T-helper 2 cell treated with Interferon-gamma antibody and Interleukin-4, amounts not matched to agents 100 ng/mL and 5 ng/mL, for 36 hours (primary cell): ENCODE measurements around the gene SNAP91. TPM values are rescaled to one million over a fixed set of nuclear protein-coding genes. Genes with fewer than 3 reads are reported as not detected.
"Not testable (repeated sequence)": the region's sequence is repeated elsewhere in the genome, so short reads cannot be mapped to it uniquely, and the experiment has no call there.

ENCODE experiments used
- intact Hi-C: fragments of 100-400 bp; cut with micrococcal nuclease; formaldehyde crosslinking; loops from one replicate; pipeline ENCODE4 v1.15.1; 2023
- total RNA-seq: library from RNA; stranded (reverse); gene quantifications from 2 replicates; pipeline ENCODE4 v1.2.3, GENCODE V29; 2022

Gene SNAP91
- total RNA-seq: not detected in 2 replicates

- intact Hi-C loops: no loop called here
Measured at GRCh38 chr6:83708970-83709747, at the start of gene SNAP91. Gene SNAP91 (minus strand): TSS chr6:83709101. CDS start chr6:83707927, 1,174 bp downstream.

- intact Hi-C loops: no loop called here
Measured at GRCh38 chr6:83758533-83758932, 49.6 kb upstream of the SNAP91 start.

GRCh38 chr6:83757021-83757420 is 48.1 kb upstream of the SNAP91 start:
- intact Hi-C loops: no loop called here

- intact Hi-C loops: no loop called here
Measured at GRCh38 chr6:83756565-83756964, 47.7 kb upstream of the SNAP91 start.

- intact Hi-C loops: not testable (repeated sequence)
Measured at GRCh38 chr6:83752375-83752774, 43.5 kb upstream of the SNAP91 start.

- intact Hi-C loops: no loop called here
Measured at GRCh38 chr6:83741089-83741488, 32.2 kb upstream of the SNAP91 start.

GRCh38 chr6:83735461-83735860 is 26.6 kb upstream of the SNAP91 start:
- intact Hi-C loops: no loop called here

- intact Hi-C loops: no loop called here
Measured at GRCh38 chr6:83729871-83730270, 21.0 kb upstream of the SNAP91 start.

GRCh38 chr6:83722876-83723275 is 14.0 kb upstream of the SNAP91 start:
- intact Hi-C loops: no loop called here

GRCh38 chr6:83717809-83718208 is 8.9 kb upstream of the SNAP91 start:
- intact Hi-C loops: no loop called here

- intact Hi-C loops: no loop called here
Measured at GRCh38 chr6:83711958-83712357, 3.1 kb upstream of the SNAP91 start.

GRCh38 chr6:83709748-83710050 is 798 bp upstream of the SNAP91 start:
- intact Hi-C loops: no loop called here

GRCh38 chr6:83708546-83708969 is 343 bp downstream of the SNAP91 start:
- intact Hi-C loops: no loop called here

- intact Hi-C loops: no loop called here
Measured at GRCh38 chr6:83707829-83708545, 914 bp downstream of the SNAP91 start.

GRCh38 chr6:83702749-83703148 is 6.2 kb downstream of the SNAP91 start:
- intact Hi-C loops: no loop called here

- intact Hi-C loops: no loop called here
Measured at GRCh38 chr6:83702077-83702476, 6.8 kb downstream of the SNAP91 start.

- intact Hi-C loops: no loop called here
Measured at GRCh38 chr6:83696674-83697073, 12.2 kb downstream of the SNAP91 start.

- intact Hi-C loops: no loop called here
Measured at GRCh38 chr6:83685481-83685880, 23.4 kb downstream of the SNAP91 start.

GRCh38 chr6:83677791-83678190 is 31.1 kb downstream of the SNAP91 start:
- intact Hi-C loops: no loop called here

- intact Hi-C loops: no loop called here
Measured at GRCh38 chr6:83637953-83638352, 70.9 kb downstream of the SNAP91 start.

- intact Hi-C loops: no loop called here
Measured at GRCh38 chr6:83636800-83637199, 72.1 kb downstream of the SNAP91 start.

- intact Hi-C loops: no loop called here
Measured at GRCh38 chr6:83633609-83634008, 75.3 kb downstream of the SNAP91 start.

GRCh38 chr6:83633149-83633548 is 75.8 kb downstream of the SNAP91 start:
- intact Hi-C loops: no loop called here
